Lower leg skin (tissue), 3 donors: Measurements from ENCODE around the gene ZFAND3.

Experiments used
- POLR2A ChIP-seq, 2 donors: fragments of 450-650 bp; IDR thresholded peaks; one replicate each; pipeline ENCODE4 v1.6.1; 2016 to 2017; ENCODE audit warnings: antibody characterized with exemption in 2 of 2, mild to moderate bottlenecking in 1 of 2, moderate library complexity in 1 of 2
- TF ChIP-seq, protein P1 (sequence below), 3 donors: fragments of 450-650 bp; IDR thresholded peaks; one replicate each; pipeline ENCODE4 v1.5.1; 2016; ENCODE audit warnings: antibody characterized with exemption in 3 of 3, mild to moderate bottlenecking in 3 of 3, moderate library complexity in 2 of 3

DNA sequence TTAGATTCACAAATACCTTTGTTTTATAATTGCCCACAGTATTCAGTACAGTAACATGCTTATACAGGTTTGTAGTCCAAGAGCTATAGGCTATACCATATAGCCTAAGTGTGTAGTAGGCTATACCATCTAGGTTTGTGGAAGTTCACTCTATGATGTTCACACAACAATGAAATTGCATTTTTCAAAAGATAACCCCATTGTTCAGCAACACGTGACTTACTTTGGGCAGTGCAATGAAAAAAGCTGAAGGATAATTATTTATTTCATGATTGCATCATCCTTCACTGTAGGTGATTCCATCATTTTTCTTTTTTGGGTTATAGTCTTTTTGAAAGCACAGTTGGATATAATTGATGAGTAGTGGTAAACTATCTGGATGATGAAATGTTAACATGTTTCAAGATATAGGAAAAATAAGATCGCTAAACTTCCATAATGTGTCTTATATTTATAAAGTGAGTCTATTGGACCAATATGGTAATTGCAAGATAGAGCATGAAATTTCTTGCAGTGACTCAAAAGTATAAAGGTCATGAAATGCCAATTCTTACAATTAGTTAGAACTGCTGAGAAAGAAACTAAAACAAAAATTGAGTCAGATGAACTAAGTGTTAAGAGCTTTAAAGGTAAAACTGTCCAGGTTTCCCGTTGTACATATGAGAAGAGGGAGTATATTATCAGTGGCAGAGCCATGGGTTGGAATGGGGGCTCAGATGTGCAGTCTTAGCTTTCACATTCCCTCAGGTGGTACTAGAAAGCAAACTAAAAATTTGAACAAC lies 164.4 kb downstream of the ZFAND3 start:
- TF ChIP-seq, protein P1, sequence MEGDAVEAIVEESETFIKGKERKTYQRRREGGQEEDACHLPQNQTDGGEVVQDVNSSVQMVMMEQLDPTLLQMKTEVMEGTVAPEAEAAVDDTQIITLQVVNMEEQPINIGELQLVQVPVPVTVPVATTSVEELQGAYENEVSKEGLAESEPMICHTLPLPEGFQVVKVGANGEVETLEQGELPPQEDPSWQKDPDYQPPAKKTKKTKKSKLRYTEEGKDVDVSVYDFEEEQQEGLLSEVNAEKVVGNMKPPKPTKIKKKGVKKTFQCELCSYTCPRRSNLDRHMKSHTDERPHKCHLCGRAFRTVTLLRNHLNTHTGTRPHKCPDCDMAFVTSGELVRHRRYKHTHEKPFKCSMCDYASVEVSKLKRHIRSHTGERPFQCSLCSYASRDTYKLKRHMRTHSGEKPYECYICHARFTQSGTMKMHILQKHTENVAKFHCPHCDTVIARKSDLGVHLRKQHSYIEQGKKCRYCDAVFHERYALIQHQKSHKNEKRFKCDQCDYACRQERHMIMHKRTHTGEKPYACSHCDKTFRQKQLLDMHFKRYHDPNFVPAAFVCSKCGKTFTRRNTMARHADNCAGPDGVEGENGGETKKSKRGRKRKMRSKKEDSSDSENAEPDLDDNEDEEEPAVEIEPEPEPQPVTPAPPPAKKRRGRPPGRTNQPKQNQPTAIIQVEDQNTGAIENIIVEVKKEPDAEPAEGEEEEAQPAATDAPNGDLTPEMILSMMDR (IDR thresholded peaks at IDR 0.05): no peak
- TF ChIP-seq POLR2A (IDR thresholded peaks at IDR 0.05): no peak
